Fibroblast of the aortic adventitia (primary cell): Measurements from ENCODE around the gene PSEN1. TPM values are rescaled to one million over a fixed set of nuclear protein-coding genes. Genes with fewer than 3 reads are reported as not detected.

ENCODE experiments used
- DNase-seq: peaks from one replicate; pipeline ENCODE4 v3.0.0-alpha.2; 2010; ENCODE audit warnings: low read depth
- H3K4me3 ChIP-seq: 2 replicates; pipeline ENCODE4 v1.5.1; 2011; ENCODE audit warnings: low read depth, mild to moderate bottlenecking, control low read depth, low read length, moderate library complexity
- total RNA-seq: library from RNA; depleted of rRNA; stranded (reverse); fragments of >200 nt; gene quantifications from 2 replicates; pipeline ENCODE4 v1.2.3, GENCODE V29; 2012; ENCODE audit warnings: low replicate concordance
- TF ChIP-seq, protein P1 (sequence below): IDR thresholded peaks from 2 replicates; pipeline ENCODE4 v1.5.1; 2011; ENCODE audit warnings: mild to moderate bottlenecking, low read length, control low read depth, inconsistent platforms; ENCODE audit not compliant: insufficient read depth

PSEN1 gene
- total RNA-seq, 1 donor = 55.0 TPM

DNA sequence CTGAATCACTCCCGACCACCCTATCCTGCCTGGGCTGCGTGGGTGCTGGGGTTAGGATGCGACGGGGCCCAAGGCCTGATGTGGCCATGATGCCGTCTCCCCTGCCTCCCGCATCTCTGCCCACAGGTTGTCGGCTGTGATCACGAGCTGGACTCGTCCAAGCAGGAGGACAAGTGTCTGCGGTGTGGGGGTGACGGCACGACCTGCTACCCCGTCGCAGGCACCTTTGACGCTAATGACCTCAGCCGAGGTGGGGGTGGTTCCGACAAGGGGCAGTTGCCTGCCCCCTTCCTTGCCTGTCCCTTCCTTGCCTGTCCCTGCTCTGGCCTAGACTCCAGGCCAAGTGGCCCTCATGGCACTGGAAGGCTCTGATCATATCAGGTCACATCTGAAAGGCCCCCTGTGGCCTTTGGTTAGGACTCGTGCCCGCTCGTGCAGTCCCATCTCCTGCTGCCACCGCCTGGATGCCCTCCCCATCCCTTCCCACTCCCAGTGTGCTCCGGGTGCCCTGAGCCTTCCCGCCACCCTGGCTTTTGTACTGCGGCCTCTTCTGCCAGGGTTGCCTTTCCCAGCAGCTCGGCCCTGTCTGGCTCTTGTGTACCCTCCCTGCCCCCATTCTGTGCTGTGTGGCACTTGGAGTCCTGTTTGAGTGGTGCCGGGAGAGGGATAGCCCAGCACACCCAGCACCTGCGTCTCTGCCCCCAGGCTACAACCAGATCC is 114.6 kb downstream of the PSEN1 start:
- TF ChIP-seq, protein P1, sequence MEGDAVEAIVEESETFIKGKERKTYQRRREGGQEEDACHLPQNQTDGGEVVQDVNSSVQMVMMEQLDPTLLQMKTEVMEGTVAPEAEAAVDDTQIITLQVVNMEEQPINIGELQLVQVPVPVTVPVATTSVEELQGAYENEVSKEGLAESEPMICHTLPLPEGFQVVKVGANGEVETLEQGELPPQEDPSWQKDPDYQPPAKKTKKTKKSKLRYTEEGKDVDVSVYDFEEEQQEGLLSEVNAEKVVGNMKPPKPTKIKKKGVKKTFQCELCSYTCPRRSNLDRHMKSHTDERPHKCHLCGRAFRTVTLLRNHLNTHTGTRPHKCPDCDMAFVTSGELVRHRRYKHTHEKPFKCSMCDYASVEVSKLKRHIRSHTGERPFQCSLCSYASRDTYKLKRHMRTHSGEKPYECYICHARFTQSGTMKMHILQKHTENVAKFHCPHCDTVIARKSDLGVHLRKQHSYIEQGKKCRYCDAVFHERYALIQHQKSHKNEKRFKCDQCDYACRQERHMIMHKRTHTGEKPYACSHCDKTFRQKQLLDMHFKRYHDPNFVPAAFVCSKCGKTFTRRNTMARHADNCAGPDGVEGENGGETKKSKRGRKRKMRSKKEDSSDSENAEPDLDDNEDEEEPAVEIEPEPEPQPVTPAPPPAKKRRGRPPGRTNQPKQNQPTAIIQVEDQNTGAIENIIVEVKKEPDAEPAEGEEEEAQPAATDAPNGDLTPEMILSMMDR = no peak
- H3K4me3 ChIP-seq = no peak overlapping the region
- no peak for DNase-seq

DNA sequence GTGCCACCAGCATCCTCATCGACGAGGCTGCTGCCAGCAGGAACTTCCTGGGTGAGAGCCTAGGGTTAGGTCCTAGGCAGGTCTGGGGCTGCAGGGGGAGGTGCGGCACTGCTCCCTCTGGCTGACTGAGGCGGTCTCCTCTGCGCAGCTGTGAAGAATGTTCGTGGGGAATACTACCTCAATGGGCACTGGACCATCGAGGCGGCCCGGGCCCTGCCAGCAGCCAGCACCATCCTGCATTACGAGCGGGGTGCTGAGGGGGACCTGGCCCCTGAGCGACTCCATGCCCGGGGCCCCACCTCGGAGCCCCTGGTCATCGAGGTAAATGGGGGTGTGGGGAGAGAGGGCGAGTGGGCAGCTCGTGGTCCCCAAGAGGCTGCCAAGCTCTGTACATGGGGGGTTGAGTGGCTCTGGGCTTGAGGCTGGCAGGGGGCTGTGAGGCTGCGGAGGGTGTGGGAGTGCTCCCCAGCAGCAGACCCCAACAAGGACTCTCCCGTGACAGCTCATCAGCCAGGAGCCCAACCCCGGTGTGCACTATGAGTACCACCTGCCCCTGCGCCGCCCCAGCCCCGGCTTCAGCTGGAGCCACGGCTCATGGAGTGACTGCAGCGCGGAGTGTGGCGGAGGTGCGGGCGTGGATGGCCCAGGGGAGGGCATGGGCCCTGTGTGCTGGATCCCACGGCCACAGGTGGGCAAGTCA is 115.4 kb downstream of the PSEN1 start:
- no peak overlapping the region for H3K4me3 ChIP-seq
- no peak for DNase-seq
- TF ChIP-seq, protein P1 = no peak

DNA sequence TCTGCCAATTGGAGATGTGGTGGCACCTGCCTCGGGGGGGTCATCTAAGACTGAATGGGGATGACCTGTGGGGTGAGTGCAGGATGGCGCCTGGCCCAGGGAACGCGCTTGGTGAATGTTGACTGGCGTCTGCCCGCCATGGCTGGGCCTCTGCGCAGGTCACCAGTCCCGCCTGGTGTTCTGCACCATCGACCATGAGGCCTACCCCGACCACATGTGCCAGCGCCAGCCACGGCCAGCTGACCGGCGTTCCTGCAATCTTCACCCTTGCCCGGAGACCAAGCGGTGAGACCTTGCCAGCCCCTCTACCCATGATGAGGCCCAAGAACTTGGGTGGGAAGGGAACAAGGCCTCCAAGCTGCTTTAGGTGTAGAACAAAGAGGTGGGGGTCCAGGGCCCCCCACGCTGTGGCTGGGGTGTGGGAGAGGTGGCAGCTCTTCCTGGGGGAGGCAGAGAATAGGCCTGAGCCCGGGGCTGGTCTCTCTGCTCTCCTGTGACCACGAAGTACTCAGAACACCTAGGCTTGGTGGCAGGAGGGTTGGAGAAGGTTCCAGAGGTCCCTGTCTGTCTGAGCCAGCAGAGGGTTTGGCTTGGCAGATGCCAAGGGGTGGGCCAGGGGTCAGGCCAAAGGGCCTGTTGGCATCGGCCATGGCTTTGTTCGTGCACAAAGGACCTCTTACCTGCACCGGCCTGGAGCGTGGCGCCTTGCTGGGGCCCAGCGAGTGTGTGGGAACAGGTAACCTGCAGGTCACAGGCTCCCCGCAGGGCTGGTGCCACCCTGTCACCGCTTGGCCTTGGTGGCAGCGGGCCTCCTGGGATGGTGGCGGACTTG is 116.4 kb downstream of the PSEN1 start:
- TF ChIP-seq, protein P1 = no peak
- no peak for DNase-seq
- H3K4me3 ChIP-seq = no peak overlapping the region

DNA sequence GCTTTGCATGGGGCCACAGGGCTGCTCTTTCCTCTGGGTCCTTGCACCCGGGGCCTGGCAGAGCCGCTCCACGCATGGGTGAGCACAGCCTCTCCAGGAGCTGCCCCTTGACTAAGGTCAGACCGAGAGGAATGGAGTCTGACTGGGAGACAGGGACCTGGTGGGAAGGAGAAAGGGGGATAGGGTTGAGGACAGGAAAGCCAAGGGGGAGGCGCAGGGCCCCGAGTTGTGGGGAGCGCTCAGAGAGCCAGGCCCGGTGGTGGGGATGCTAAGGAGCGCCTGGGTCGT is 117.0 kb downstream of the PSEN1 start:
- TF ChIP-seq, protein P1 = no peak
- no peak overlapping the region for H3K4me3 ChIP-seq
- no peak for DNase-seq

DNA sequence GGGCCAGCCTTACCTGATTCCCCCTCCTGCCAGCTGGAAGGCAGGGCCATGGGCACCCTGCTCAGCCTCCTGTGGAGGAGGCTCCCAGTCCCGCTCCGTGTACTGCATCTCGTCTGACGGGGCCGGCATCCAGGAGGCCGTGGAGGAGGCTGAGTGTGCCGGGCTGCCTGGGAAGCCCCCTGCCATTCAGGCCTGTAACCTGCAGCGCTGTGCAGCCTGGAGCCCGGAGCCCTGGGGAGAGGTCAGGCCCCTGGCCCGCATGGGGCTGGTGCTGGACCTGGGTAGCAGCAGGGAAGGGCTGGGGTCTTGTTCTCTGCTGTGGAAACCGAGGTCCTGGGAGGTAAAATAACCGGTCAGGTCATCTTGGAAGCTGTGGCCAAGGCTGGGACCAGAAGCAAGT is 117.4 kb downstream of the PSEN1 start:
- no peak overlapping the region for H3K4me3 ChIP-seq
- TF ChIP-seq, protein P1 = no peak
- no peak for DNase-seq

DNA sequence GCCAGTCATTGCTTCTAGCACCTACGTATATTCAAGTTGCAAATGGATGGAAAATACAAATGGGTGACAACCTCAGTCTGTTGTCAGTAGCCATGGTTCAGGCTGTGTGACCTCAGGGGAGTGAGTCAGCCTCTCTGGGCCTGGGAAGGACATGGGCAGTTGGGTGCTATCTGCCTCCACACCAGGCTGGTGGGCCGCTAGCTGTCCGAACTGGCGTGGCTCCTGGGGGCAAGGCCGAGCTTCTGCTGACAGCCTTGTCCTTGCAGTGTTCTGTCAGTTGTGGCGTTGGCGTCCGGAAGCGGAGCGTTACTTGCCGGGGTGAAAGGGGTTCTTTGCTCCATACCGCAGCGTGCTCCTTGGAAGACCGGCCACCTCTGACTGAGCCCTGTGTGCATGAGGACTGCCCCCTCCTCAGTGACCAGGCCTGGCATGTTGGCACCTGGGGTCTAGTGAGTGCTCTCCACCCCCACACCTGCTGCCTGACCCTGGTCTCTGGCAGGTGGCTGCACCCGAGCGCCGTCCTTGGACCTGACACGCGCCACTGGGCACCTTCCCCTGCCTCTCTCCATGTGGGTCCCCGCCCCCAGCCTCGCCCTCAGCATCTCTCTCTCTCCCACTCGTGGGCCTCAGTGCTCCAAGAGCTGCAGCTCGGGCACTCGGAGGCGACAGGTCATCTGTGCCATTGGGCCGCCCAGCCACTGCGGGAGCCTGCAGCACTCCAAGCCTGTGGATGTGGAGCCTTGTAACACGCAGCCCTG is 118.1 kb downstream of the PSEN1 start:
- TF ChIP-seq, protein P1 = no peak
- no peak for DNase-seq
- H3K4me3 ChIP-seq = no peak overlapping the region
